HEK293 (cell line): Measurements from ENCODE around the gene BDH1.

Experiments used
- CTCF ChIA-PET: fragments of 350-600 bp; formaldehyde crosslinking; extraction: SDS; loops from one replicate; lab custom pipeline; 2021; ENCODE audit warnings: antibody characterized with exemption; lab: Yijun Ruan, JAX
- POLR2A ChIA-PET: fragments of 300-600 bp; formaldehyde crosslinking; extraction: SDS; loops from one replicate; lab custom pipeline; 2020; ENCODE audit warnings: antibody characterized with exemption, inconsistent platforms; lab: Yijun Ruan, JAX
- H3K27ac ChIP-seq: fragments of 200-500 bp; sonication (Bioruptor generic); 2 replicates; pipeline ENCODE4 v1.5.1; 2014; ENCODE audit warnings: low read depth, low read length, control low read depth, inconsistent platforms; ENCODE audit errors: extremely low read depth
- H3K36me3 ChIP-seq, 2 experiments: fragments of 200-500 bp in 1 of 2; sonication (Bioruptor generic) in 1 of 2; 1 replicate in 1 of 2; 2 replicates in 1 of 2; pipeline ENCODE4 v1.5.1; 2014 to 2017; ENCODE audit warnings: inconsistent platforms in 2 of 2, low read length in 2 of 2; ENCODE audit not compliant: control insufficient read depth in 2 of 2, insufficient read depth in 1 of 2
- H3K4me1 ChIP-seq: fragments of 200-500 bp; sonication (Bioruptor generic); 2 replicates; pipeline ENCODE4 v1.5.1; 2014; ENCODE audit warnings: mild to moderate bottlenecking, low read length, inconsistent platforms; ENCODE audit not compliant: control insufficient read depth, insufficient read depth
- H3K4me3 ChIP-seq: 2 replicates; pipeline ENCODE4 v1.5.1; 2011; ENCODE audit warnings: low read depth, mild to moderate bottlenecking, control low read depth, low read length, moderate library complexity
- H3K9me3 ChIP-seq: fragments of 200-500 bp; sonication (Bioruptor generic); 2 replicates; pipeline ENCODE4 v1.5.1; 2014; ENCODE audit warnings: low read depth, low read length, inconsistent platforms; ENCODE audit not compliant: control insufficient read depth, insufficient read depth
- BCL11A ChIP-seq: fragments of 450-650 bp; formaldehyde crosslinking; IDR thresholded peaks from 2 replicates; pipeline ENCODE4 v1.5.1; 2016; ENCODE audit warnings: low read depth, missing biosample characterization, missing genetic modification characterization
- EGR2 ChIP-seq: fragments of 450-650 bp; formaldehyde crosslinking; IDR thresholded peaks from 2 replicates; pipeline ENCODE4 v1.5.1; 2016; ENCODE audit warnings: low read depth, missing biosample characterization, missing genetic modification characterization
- GLI2 ChIP-seq: fragments of 450-650 bp; formaldehyde crosslinking; IDR thresholded peaks from 2 replicates; pipeline ENCODE4; 2017; ENCODE audit warnings: missing biosample characterization, missing genetic modification characterization, low read depth, borderline replicate concordance
- GLIS1 ChIP-seq: fragments of 450-650 bp; formaldehyde crosslinking; IDR thresholded peaks from 2 replicates; pipeline ENCODE4 v1.5.1; 2016; ENCODE audit warnings: missing biosample characterization, missing genetic modification characterization
- SCRT1 ChIP-seq: fragments of 450-650 bp; formaldehyde crosslinking; IDR thresholded peaks from 2 replicates; pipeline ENCODE4 v1.5.1; 2016; ENCODE audit warnings: missing biosample characterization, missing genetic modification characterization, borderline replicate concordance
- ZBTB20 ChIP-seq: fragments of 450-650 bp; formaldehyde crosslinking; IDR thresholded peaks from 2 replicates; pipeline ENCODE4 v1.5.1; 2016; ENCODE audit warnings: missing biosample characterization, missing genetic modification characterization
- ZNF112 ChIP-seq: fragments of 450-650 bp; formaldehyde crosslinking; IDR thresholded peaks from 2 replicates; pipeline ENCODE4 v1.5.0; 2017; ENCODE audit warnings: missing biosample characterization, missing genetic modification characterization
- ZNF121 ChIP-seq: fragments of 450-650 bp; formaldehyde crosslinking; IDR thresholded peaks from 2 replicates; pipeline ENCODE4 v1.5.1; 2016; ENCODE audit warnings: missing biosample characterization, missing genetic modification characterization
- ZNF175 ChIP-seq: fragments of 450-650 bp; formaldehyde crosslinking; IDR thresholded peaks from 2 replicates; pipeline ENCODE4 v1.5.1; 2016; ENCODE audit warnings: missing biosample characterization, missing genetic modification characterization
- ZNF239 ChIP-seq: fragments of 450-650 bp; formaldehyde crosslinking; IDR thresholded peaks from 2 replicates; pipeline ENCODE4 v1.5.1; 2016; ENCODE audit warnings: missing biosample characterization, missing genetic modification characterization
- ZNF24 ChIP-seq: fragments of 450-650 bp; formaldehyde crosslinking; IDR thresholded peaks from 2 replicates; pipeline ENCODE4 v1.5.1; 2016; ENCODE audit warnings: missing biosample characterization, missing genetic modification characterization
- ZNF274 ChIP-seq, 2 experiments: fragments of 200-500 bp in 1 of 2; fragments of 450-650 bp in 1 of 2; sonication (Bioruptor generic) in 1 of 2; formaldehyde crosslinking in 1 of 2; IDR thresholded peaks; 2 replicates each; pipeline versions ENCODE4 v1.5.1 to v1.6.1; 2014 to 2016; ENCODE audit warnings: borderline replicate concordance in 1 of 2, inconsistent platforms in 1 of 2, low read length in 1 of 2, missing biosample characterization in 1 of 2, missing genetic modification characterization in 1 of 2
- ZNF324 ChIP-seq: fragments of 450-650 bp; formaldehyde crosslinking; IDR thresholded peaks from 2 replicates; pipeline ENCODE4 v1.5.1; 2016; ENCODE audit warnings: missing biosample characterization, missing genetic modification characterization
- ZNF391 ChIP-seq: fragments of 450-650 bp; formaldehyde crosslinking; IDR thresholded peaks from 2 replicates; pipeline ENCODE4 v1.5.1; 2016; ENCODE audit warnings: low read depth, missing biosample characterization, missing genetic modification characterization, borderline replicate concordance
- ZNF514 ChIP-seq: fragments of 450-650 bp; formaldehyde crosslinking; IDR thresholded peaks from 2 replicates; pipeline ENCODE4 v1.5.1; 2016; ENCODE audit warnings: missing biosample characterization, missing genetic modification characterization
- ZNF529 ChIP-seq: fragments of 450-650 bp; formaldehyde crosslinking; IDR thresholded peaks from 2 replicates; pipeline ENCODE4 v1.5.1; 2017; ENCODE audit warnings: missing genetic modification characterization, missing biosample characterization; ENCODE audit not compliant: insufficient replicate concordance
- ZNF585B ChIP-seq: fragments of 450-650 bp; formaldehyde crosslinking; IDR thresholded peaks from 2 replicates; pipeline ENCODE4 v1.5.1; 2016; ENCODE audit warnings: missing biosample characterization, missing genetic modification characterization
- ZNF610 ChIP-seq: fragments of 450-650 bp; formaldehyde crosslinking; IDR thresholded peaks from 2 replicates; pipeline ENCODE4 v1.5.1; 2016; ENCODE audit warnings: missing biosample characterization, missing genetic modification characterization, borderline replicate concordance
- ZNF624 ChIP-seq: fragments of 450-650 bp; formaldehyde crosslinking; IDR thresholded peaks from 2 replicates; pipeline ENCODE4 v1.5.1; 2017; ENCODE audit warnings: missing biosample characterization, missing genetic modification characterization
- ZXDB ChIP-seq: fragments of 450-650 bp; formaldehyde crosslinking; IDR thresholded peaks from 2 replicates; pipeline ENCODE4 v1.5.1; 2016; ENCODE audit warnings: missing biosample characterization, missing genetic modification characterization
- TF ChIP-seq, protein P1 (sequence below): fragments of 450-650 bp; formaldehyde crosslinking; IDR thresholded peaks from 2 replicates; pipeline ENCODE4 v1.5.1; 2016; ENCODE audit warnings: missing biosample characterization, missing genetic modification characterization
- TF ChIP-seq, protein P2 (sequence below): fragments of 450-650 bp; formaldehyde crosslinking; IDR thresholded peaks from 2 replicates; pipeline ENCODE4 v1.5.1; 2016; ENCODE audit warnings: missing biosample characterization, missing genetic modification characterization
- TF ChIP-seq, protein P3 (sequence below): fragments of 450-650 bp; formaldehyde crosslinking; IDR thresholded peaks from 2 replicates; pipeline ENCODE4 v1.5.1; 2016; ENCODE audit warnings: missing biosample characterization, missing genetic modification characterization
- TF ChIP-seq, protein P4 (sequence below): fragments of 450-650 bp; formaldehyde crosslinking; IDR thresholded peaks from 2 replicates; pipeline ENCODE4 v1.5.1; 2016; ENCODE audit warnings: missing biosample characterization, missing genetic modification characterization, low read depth
- TF ChIP-seq, protein P5 (sequence below): fragments of 450-650 bp; formaldehyde crosslinking; IDR thresholded peaks from 2 replicates; pipeline ENCODE4 v1.5.1; 2016; ENCODE audit warnings: missing biosample characterization, missing genetic modification characterization, borderline replicate concordance
- TF ChIP-seq, protein P6 (sequence below): fragments of 450-650 bp; formaldehyde crosslinking; IDR thresholded peaks from 2 replicates; pipeline ENCODE4 v1.5.1; 2016; ENCODE audit warnings: missing biosample characterization, missing genetic modification characterization
- TF ChIP-seq, protein P7 (sequence below): fragments of 450-650 bp; formaldehyde crosslinking; IDR thresholded peaks from 2 replicates; pipeline ENCODE4 v1.5.1; 2016; ENCODE audit warnings: missing biosample characterization, missing genetic modification characterization

Gene BDH1

DNA sequence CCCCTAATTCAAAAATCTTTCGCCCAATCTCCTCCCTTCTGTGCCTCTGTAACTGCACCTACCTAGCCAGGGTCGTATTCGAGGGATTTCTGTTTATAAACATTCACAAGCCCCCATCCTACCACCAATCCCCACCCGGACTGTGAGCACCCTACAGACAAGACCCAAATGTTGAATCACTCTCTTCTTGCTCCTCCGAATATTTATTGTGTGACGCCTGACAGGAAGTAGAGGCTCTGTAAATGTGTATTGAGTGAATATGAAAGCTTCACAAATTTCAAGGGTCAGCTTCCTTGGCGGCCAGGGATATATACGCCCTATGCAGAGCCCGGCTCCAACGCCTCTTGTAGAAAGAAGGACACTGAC lies 1.6 kb downstream of the BDH1 start:
- H3K27ac ChIP-seq: peak overlapping the region; percentile 48; the same call in 1 of the 2 replicates

DNA sequence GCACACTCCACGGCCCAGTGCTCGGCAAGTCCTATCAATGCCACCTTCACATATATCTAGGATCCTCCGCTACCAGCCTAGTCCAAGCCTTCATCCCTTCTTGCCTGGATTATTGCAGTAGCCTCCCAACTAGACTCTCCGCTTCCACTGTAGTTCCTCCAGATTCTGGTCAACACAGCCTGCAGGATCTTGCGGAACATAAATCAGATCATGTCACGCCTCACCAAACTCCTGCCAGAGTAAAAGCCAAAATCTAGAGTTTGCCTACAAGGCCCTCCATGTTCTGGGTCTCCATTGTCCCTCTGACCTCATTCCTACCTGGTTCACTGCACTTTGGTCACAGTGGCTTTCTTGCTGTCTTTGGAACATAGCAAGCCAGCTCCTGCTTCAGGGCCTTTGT lies 3.6 kb downstream of the BDH1 start:
- POLR2A ChIA-PET: no interaction called here
- H3K27ac ChIP-seq: no peak overlapping the region
- H3K9me3 ChIP-seq: no peaks in the 10 kb centered on the region
- no peak overlapping the region for H3K4me3 ChIP-seq
- CTCF ChIA-PET: no interaction called here
- no peaks in the 10 kb centered on the region for H3K4me1 ChIP-seq
- no peaks in the 10 kb centered on the region for H3K36me3 ChIP-seq
- TF ChIP-seq EGR2 (tag by site-specific recombination) (no peak), ZXDB (tag by site-specific recombination) (no peak), ZNF514 (no peak), ZNF112 (no peak), BCL11A (tag by site-specific recombination) (no peak), SCRT1 (tag by site-specific recombination) (no peak), ZNF239 (tag by site-specific recombination) (no peak), ZNF274 (IDR thresholded peaks at IDR 0.05; ENCODE audit: low read length) (no peak), ZNF274 (tag by site-specific recombination; IDR thresholded peaks at IDR 0.05; ENCODE audit: borderline replicate concordance) (no peak)
- TF ChIP-seq, protein P1, sequence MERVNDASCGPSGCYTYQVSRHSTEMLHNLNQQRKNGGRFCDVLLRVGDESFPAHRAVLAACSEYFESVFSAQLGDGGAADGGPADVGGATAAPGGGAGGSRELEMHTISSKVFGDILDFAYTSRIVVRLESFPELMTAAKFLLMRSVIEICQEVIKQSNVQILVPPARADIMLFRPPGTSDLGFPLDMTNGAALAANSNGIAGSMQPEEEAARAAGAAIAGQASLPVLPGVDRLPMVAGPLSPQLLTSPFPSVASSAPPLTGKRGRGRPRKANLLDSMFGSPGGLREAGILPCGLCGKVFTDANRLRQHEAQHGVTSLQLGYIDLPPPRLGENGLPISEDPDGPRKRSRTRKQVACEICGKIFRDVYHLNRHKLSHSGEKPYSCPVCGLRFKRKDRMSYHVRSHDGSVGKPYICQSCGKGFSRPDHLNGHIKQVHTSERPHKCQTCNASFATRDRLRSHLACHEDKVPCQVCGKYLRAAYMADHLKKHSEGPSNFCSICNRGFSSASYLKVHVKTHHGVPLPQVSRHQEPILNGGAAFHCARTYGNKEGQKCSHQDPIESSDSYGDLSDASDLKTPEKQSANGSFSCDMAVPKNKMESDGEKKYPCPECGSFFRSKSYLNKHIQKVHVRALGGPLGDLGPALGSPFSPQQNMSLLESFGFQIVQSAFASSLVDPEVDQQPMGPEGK (tag by site-specific recombination): no peak
- TF ChIP-seq, protein P2, sequence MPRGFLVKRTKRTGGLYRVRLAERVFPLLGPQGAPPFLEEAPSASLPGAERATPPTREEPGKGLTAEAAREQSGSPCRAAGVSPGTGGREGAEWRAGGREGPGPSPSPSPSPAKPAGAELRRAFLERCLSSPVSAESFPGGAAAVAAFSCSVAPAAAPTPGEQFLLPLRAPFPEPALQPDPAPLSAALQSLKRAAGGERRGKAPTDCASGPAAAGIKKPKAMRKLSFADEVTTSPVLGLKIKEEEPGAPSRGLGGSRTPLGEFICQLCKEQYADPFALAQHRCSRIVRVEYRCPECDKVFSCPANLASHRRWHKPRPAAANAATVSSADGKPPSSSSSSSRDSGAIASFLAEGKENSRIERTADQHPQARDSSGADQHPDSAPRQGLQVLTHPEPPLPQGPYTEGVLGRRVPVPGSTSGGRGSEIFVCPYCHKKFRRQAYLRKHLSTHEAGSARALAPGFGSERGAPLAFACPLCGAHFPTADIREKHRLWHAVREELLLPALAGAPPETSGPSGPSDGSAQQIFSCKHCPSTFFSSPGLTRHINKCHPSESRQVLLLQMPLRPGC (tag by site-specific recombination): no peak

More for the DNA sequence above, 1.6 kb downstream of the BDH1 start:
- ChIA-PET POLR2A (no interaction called here), CTCF (no interaction called here)
- peak overlapping the region; percentile 25 for H3K4me3 ChIP-seq
- H3K9me3 ChIP-seq: no peaks in the 10 kb centered on the region
- H3K4me1 ChIP-seq: no peaks in the 10 kb centered on the region
- no peaks in the 10 kb centered on the region for H3K36me3 ChIP-seq
- no peak for TF ChIP-seq ZNF624
- no peak for TF ChIP-seq ZBTB20 (tag by site-specific recombination)
- TF ChIP-seq ZNF585B (tag by site-specific recombination): no peak
- no peak for TF ChIP-seq EGR2 (tag by site-specific recombination)
- TF ChIP-seq, protein P3, sequence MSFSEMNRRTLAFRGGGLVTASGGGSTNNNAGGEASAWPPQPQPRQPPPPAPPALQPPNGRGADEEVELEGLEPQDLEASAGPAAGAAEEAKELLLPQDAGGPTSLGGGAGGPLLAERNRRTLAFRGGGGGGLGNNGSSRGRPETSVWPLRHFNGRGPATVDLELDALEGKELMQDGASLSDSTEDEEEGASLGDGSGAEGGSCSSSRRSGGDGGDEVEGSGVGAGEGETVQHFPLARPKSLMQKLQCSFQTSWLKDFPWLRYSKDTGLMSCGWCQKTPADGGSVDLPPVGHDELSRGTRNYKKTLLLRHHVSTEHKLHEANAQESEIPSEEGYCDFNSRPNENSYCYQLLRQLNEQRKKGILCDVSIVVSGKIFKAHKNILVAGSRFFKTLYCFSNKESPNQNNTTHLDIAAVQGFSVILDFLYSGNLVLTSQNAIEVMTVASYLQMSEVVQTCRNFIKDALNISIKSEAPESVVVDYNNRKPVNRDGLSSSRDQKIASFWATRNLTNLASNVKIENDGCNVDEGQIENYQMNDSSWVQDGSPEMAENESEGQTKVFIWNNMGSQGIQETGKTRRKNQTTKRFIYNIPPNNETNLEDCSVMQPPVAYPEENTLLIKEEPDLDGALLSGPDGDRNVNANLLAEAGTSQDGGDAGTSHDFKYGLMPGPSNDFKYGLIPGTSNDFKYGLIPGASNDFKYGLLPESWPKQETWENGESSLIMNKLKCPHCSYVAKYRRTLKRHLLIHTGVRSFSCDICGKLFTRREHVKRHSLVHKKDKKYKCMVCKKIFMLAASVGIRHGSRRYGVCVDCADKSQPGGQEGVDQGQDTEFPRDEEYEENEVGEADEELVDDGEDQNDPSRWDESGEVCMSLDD (tag by site-specific recombination): no peak
- TF ChIP-seq GLIS1 (tag by site-specific recombination): no peak
- TF ChIP-seq, protein P4, sequence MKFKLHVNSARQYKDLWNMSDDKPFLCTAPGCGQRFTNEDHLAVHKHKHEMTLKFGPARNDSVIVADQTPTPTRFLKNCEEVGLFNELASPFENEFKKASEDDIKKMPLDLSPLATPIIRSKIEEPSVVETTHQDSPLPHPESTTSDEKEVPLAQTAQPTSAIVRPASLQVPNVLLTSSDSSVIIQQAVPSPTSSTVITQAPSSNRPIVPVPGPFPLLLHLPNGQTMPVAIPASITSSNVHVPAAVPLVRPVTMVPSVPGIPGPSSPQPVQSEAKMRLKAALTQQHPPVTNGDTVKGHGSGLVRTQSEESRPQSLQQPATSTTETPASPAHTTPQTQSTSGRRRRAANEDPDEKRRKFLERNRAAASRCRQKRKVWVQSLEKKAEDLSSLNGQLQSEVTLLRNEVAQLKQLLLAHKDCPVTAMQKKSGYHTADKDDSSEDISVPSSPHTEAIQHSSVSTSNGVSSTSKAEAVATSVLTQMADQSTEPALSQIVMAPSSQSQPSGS (tag by site-specific recombination): no peak
- TF ChIP-seq, protein P5, sequence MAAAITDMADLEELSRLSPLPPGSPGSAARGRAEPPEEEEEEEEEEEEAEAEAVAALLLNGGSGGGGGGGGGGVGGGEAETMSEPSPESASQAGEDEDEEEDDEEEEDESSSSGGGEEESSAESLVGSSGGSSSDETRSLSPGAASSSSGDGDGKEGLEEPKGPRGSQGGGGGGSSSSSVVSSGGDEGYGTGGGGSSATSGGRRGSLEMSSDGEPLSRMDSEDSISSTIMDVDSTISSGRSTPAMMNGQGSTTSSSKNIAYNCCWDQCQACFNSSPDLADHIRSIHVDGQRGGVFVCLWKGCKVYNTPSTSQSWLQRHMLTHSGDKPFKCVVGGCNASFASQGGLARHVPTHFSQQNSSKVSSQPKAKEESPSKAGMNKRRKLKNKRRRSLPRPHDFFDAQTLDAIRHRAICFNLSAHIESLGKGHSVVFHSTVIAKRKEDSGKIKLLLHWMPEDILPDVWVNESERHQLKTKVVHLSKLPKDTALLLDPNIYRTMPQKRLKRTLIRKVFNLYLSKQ (tag by site-specific recombination): no peak
- TF ChIP-seq ZNF610 (tag by site-specific recombination): no peak
- TF ChIP-seq ZNF24 (tag by site-specific recombination): no peak
- TF ChIP-seq, protein P6, sequence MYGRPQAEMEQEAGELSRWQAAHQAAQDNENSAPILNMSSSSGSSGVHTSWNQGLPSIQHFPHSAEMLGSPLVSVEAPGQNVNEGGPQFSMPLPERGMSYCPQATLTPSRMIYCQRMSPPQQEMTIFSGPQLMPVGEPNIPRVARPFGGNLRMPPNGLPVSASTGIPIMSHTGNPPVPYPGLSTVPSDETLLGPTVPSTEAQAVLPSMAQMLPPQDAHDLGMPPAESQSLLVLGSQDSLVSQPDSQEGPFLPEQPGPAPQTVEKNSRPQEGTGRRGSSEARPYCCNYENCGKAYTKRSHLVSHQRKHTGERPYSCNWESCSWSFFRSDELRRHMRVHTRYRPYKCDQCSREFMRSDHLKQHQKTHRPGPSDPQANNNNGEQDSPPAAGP (tag by site-specific recombination): no peak
- TF ChIP-seq ZNF391 (tag by site-specific recombination): no peak
- no peak for TF ChIP-seq BCL11A (tag by site-specific recombination)
- TF ChIP-seq, protein P7, sequence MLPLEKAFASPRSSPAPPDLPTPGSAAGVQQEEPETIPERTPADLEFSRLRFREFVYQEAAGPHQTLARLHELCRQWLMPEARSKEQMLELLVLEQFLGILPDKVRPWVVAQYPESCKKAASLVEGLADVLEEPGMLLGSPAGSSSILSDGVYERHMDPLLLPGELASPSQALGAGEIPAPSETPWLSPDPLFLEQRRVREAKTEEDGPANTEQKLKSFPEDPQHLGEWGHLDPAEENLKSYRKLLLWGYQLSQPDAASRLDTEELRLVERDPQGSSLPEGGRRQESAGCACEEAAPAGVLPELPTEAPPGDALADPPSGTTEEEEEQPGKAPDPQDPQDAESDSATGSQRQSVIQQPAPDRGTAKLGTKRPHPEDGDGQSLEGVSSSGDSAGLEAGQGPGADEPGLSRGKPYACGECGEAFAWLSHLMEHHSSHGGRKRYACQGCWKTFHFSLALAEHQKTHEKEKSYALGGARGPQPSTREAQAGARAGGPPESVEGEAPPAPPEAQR: no peak
- no peak for TF ChIP-seq ZNF121
- no peak for TF ChIP-seq ZNF529 (tag by site-specific recombination)
- no peak for TF ChIP-seq GLI2
- TF ChIP-seq ZNF324: no peak
- no peak for TF ChIP-seq ZNF175
